Natural killer cell treated with Interleukin-12 subunit alpha and Interleukin-12 subunit beta and Interleukin-15 and Interleukin-18, amount 100 ng/mL, for 72 hours (primary cell): Measurements from ENCODE around the gene MSI2. TPM values are rescaled to one million over a fixed set of nuclear protein-coding genes. Genes with fewer than 3 reads are reported as not detected.

Experiments used
- ATAC-seq, 2 donors: fragments of 150-1000 bp; cut with Tn5 transposase in 1 of 2; sonication (Bioruptor Pico), chemical (Tn5 transposase) in 1 of 2; 2 replicates each; pipeline ENCODE4 v1.10.0; 2021
- DNase-seq: peaks from one replicate; pipeline ENCODE4 v3.0.0; 2022; ENCODE audit warnings: low spot score
- H3K27ac Mint-ChIP-seq, 2 donors: 1 replicate in 1 of 2; 2 replicates in 1 of 2; pipeline ENCODE4 v1.8.0; 2022; ENCODE audit warnings: mixed read lengths in 2 of 2, mild to moderate bottlenecking in 1 of 2, moderate library complexity in 1 of 2
- H3K27me3 Mint-ChIP-seq, 2 donors: 1 replicate in 1 of 2; 2 replicates in 1 of 2; pipeline ENCODE4 v1.8.0; 2022; ENCODE audit warnings: mixed read lengths in 2 of 2
- H3K36me3 Mint-ChIP-seq: one replicate; pipeline ENCODE4 v1.8.0; 2022; ENCODE audit warnings: mixed read lengths
- H3K4me1 Mint-ChIP-seq, 2 donors: 1 replicate in 1 of 2; 2 replicates in 1 of 2; pipeline ENCODE4 v1.8.0; 2022; ENCODE audit warnings: low read depth in 2 of 2, mixed read lengths in 2 of 2, mild to moderate bottlenecking in 1 of 2
- H3K4me3 Mint-ChIP-seq: one replicate; pipeline ENCODE4 v1.8.0; 2022; ENCODE audit warnings: mixed read lengths
- H3K9me3 Mint-ChIP-seq: 2 replicates; pipeline ENCODE4 v1.8.0; 2022; ENCODE audit warnings: mixed read lengths
- total RNA-seq, 2 donors: library from RNA; stranded (reverse); gene quantifications; one replicate each; pipeline ENCODE4 v1.2.3, GENCODE V29; 2022

The MSI2 gene
- total RNA-seq, 2 donors from 2014 or later: 51.3 to 126 TPM

DNA sequence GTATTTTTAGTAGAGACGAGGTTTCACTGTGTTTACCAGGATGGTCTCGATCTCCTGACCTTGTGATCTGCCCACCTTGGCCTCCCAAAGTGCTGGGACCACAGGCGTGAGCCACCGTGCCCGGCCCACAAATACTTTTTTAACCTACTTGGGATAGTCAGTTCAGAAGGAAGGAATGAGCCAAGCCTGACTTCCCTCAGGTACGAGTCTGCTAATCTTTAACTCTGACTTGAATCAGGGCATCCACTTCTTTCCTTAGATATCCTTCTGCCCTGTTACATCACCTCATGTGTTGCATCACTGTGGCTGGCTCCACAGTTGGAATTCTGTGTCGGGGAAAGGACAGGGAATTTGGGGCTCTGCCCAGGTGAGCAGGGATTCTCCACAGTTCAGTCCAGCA is 120.8 kb downstream of the MSI2 start:
- no peak overlapping the region for H3K27ac Mint-ChIP-seq
- H3K27me3 Mint-ChIP-seq: peaks cover 0 to 2% of the 10 kb centered on the region in 2 donors
- no peaks in the 10 kb centered on the region for H3K36me3 Mint-ChIP-seq
- no peak for DNase-seq
- no peaks in the 10 kb centered on the region for H3K9me3 Mint-ChIP-seq
- no peak overlapping the region for H3K4me3 Mint-ChIP-seq
- ATAC-seq: no peak
- H3K4me1 Mint-ChIP-seq: peaks cover 12 to 26% of the 10 kb centered on the region in 2 donors

DNA sequence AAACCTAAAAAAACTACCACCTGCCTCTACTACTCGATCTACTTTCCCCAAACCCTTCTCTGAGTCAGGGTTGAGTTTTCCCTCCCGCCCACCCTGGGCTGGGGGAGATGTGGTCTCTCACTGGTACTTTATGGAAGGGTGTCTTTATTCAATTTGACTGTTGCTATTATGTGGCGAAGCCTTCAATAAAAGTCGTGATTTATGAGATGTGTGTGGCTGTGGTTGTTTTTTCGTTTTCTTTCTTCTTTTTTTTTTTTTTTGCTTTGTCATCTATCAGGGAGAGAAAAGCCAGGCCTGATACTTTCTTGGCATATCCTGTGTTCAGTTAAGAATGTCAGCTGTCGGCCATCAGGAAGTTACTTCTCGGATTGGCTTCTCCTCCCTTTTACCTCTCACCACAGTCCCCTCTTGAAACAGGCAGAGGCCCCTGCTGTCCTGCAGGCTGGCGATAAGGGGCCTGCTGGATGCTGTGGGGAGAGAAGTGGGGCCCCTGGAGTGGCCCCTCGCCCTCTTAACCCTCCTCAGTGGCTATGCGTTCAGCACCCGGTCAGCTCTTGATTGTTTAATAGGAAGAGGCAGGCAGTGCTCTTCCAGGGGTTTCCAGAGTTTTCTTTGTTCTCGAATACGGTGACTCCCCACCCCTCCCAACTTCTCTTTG is 123.0 kb downstream of the MSI2 start:
- DNase-seq: no peak
- ATAC-seq: no peak
- Mint-ChIP-seq H3K36me3 (no peaks in the 10 kb centered on the region), H3K9me3 (no peaks in the 10 kb centered on the region), H3K27me3 (peaks cover 0 to 2% of the 10 kb centered on the region in 2 donors), H3K27ac (no peak overlapping the region), H3K4me1 (peaks cover 16 to 32% of the 10 kb centered on the region in 2 donors), H3K4me3 (no peak overlapping the region)

DNA sequence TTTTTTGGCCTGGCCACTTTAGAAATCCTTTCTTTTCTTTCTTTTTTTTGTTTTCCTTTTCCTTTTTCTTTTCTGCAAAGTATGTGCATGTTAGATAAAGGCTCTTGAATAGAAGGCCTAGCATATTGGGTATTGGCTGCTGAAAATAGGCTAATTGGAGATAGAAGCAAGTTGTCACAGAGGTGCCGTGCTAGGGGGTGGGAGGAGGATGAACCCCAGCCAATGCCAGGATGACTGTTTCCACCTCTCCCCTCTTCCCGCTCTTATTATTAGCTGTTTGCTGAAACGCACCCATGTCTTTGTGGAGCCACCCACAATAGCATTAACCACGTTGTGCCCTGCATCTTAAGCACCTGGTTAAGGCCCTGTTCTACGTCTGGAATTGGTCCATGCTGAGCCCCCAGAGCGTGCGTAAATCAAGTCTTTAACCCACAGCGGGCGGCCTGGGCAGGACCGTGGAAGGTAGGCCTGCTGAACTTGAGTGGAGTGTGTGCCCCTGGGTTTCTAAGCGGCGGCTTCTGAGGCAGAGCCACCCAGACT is 123.6 kb downstream of the MSI2 start:
- peaks cover 19 to 30% of the 10 kb centered on the region in 2 donors for H3K4me1 Mint-ChIP-seq
- peaks cover 0 to 2% of the 10 kb centered on the region in 2 donors for H3K27me3 Mint-ChIP-seq
- ATAC-seq (no peak), DNase-seq (no peak)
- no peak overlapping the region for H3K4me3 Mint-ChIP-seq
- no peak overlapping the region for H3K27ac Mint-ChIP-seq
- H3K36me3 Mint-ChIP-seq: peaks cover 5% of the 10 kb centered on the region
- H3K9me3 Mint-ChIP-seq: peaks cover 5% of the 10 kb centered on the region

GRCh38 chr17:57381498-57381897 is 125.2 kb downstream of the MSI2 start:
- Mint-ChIP-seq H3K4me3 (no peak overlapping the region), H3K36me3 (peaks cover 18% of the 10 kb centered on the region), H3K4me1 (peaks cover 21 to 28% of the 10 kb centered on the region in 2 donors), H3K9me3 (peaks cover 6% of the 10 kb centered on the region), H3K27me3 (no peaks in the 10 kb centered on the region), H3K27ac (no peak overlapping the region)
- no peak for ATAC-seq
- no peak for DNase-seq

GRCh38 chr17:57384219-57384618 is 127.9 kb downstream of the MSI2 start:
- Mint-ChIP-seq H3K4me3 (no peak overlapping the region), H3K4me1 (peaks cover 14 to 27% of the 10 kb centered on the region in 2 donors), H3K27ac (no peak overlapping the region), H3K27me3 (no peaks in the 10 kb centered on the region), H3K36me3 (peaks cover 41% of the 10 kb centered on the region), H3K9me3 (peaks cover 11% of the 10 kb centered on the region)
- DNase-seq (no peak), ATAC-seq (no peak)

GRCh38 chr17:57385975-57386374 is 129.7 kb downstream of the MSI2 start:
- H3K4me3 Mint-ChIP-seq: no peak overlapping the region
- no peak overlapping the region for H3K27ac Mint-ChIP-seq
- no peak for DNase-seq
- H3K4me1 Mint-ChIP-seq: peaks cover 11 to 28% of the 10 kb centered on the region in 2 donors
- H3K9me3 Mint-ChIP-seq: peaks cover 11% of the 10 kb centered on the region
- H3K36me3 Mint-ChIP-seq: peaks cover 43% of the 10 kb centered on the region
- H3K27me3 Mint-ChIP-seq: no peaks in the 10 kb centered on the region
- ATAC-seq: no peak

DNA sequence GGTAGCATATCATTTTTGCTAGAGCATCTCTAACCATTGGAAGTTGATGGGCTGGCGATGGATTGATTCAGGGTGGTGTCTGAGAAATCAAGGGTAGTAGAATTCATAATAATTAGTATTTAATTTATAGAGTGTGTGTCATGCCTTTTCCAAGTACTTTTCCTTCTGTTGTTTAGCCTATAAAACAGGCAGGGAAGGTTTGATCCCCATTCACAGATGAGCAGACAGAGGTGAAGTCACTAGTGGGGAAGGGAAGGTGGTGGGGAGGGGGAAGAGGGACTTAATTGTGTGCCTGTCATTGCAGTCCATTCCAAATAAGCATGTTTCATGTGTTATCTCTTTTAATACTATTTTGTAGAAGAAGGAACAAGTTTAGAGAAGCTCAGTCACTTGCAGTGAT is 131.3 kb downstream of the MSI2 start:
- H3K4me1 Mint-ChIP-seq: peaks cover 6 to 20% of the 10 kb centered on the region in 2 donors
- peaks cover 43% of the 10 kb centered on the region for H3K36me3 Mint-ChIP-seq
- DNase-seq (no peak), ATAC-seq (no peak)
- peaks cover 11% of the 10 kb centered on the region for H3K9me3 Mint-ChIP-seq
- no peak overlapping the region for H3K27ac Mint-ChIP-seq
- H3K4me3 Mint-ChIP-seq: no peak overlapping the region
- no peaks in the 10 kb centered on the region for H3K27me3 Mint-ChIP-seq

- no peaks in the 10 kb centered on the region for H3K27me3 Mint-ChIP-seq
- ATAC-seq: no peak
- H3K4me3 Mint-ChIP-seq: no peak overlapping the region
- peaks cover 11% of the 10 kb centered on the region for H3K9me3 Mint-ChIP-seq
- peaks cover 47% of the 10 kb centered on the region for H3K36me3 Mint-ChIP-seq
- H3K27ac Mint-ChIP-seq: no peak overlapping the region
- DNase-seq: no peak
- H3K4me1 Mint-ChIP-seq: peaks cover 3 to 20% of the 10 kb centered on the region in 2 donors
Measured at GRCh38 chr17:57388131-57388725, 131.9 kb downstream of the MSI2 start.

DNA sequence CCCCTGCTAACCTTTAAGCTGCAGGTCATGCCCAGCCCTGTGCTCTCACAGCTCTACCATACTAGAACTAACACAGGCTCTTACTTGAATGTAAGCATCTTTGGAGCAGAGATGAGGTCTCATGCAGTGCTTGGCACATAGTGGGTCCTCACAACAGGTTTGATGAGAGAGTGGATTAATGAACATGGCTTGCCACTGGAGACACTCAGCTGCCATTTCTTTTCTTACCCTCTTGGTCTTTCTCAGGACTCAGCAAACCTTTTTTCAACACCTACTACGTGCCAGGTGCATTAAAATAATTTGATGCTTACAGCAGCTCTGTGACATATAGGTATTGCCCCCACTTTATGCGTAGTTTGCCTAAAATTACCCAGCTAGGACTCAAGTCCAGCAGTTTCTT is 133.2 kb downstream of the MSI2 start:
- Mint-ChIP-seq H3K4me1 (peaks cover 3 to 20% of the 10 kb centered on the region in 2 donors), H3K27me3 (no peaks in the 10 kb centered on the region), H3K4me3 (no peak overlapping the region), H3K9me3 (peaks cover 11% of the 10 kb centered on the region), H3K36me3 (peaks cover 47% of the 10 kb centered on the region), H3K27ac (no peak overlapping the region)
- no peak for DNase-seq
- no peak for ATAC-seq

GRCh38 chr17:57391076-57391825 is 134.9 kb downstream of the MSI2 start:
- H3K27me3 Mint-ChIP-seq: no peaks in the 10 kb centered on the region
- ATAC-seq (no peak), DNase-seq (no peak)
- H3K9me3 Mint-ChIP-seq: peaks cover 5% of the 10 kb centered on the region
- peaks cover 8 to 18% of the 10 kb centered on the region in 2 donors for H3K4me1 Mint-ChIP-seq
- H3K27ac Mint-ChIP-seq: no peak overlapping the region
- H3K4me3 Mint-ChIP-seq: no peak overlapping the region
- peaks cover 34% of the 10 kb centered on the region for H3K36me3 Mint-ChIP-seq

GRCh38 chr17:57391857-57392471 is 135.6 kb downstream of the MSI2 start:
- Mint-ChIP-seq H3K9me3 (peaks cover 5% of the 10 kb centered on the region), H3K4me3 (no peak overlapping the region)
- ATAC-seq: no peak

DNA sequence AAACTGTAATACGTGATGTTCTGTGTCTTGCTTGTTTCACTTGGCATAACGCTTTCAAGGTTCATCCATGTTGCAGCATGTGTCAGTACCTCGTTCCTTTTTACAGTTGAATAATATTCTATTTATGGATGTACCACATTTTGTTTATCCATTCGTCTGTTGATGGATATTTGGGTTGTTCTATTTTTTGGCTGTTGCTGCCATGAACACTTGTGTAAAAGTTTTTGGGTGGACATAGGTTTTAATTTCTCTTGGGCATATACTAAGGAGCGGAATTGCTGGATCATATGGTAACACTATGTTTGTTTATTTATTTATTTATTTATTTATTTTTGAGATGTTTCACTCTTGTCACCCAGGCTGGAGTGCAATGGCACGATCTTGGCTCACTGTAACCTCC is 137.0 kb downstream of the MSI2 start:
- ATAC-seq: no peak
- Mint-ChIP-seq H3K4me3 (no peak overlapping the region), H3K9me3 (no peaks in the 10 kb centered on the region), H3K27me3 (no peaks in the 10 kb centered on the region), H3K36me3 (peaks cover 20% of the 10 kb centered on the region), H3K4me1 (peaks cover 8 to 18% of the 10 kb centered on the region in 2 donors), H3K27ac (no peak overlapping the region)
- no peak for DNase-seq

More at GRCh38 chr17:57391857-57392471, 135.6 kb downstream of the MSI2 start:
- no peak overlapping the region for H3K27ac Mint-ChIP-seq
- peaks cover 8 to 18% of the 10 kb centered on the region in 2 donors for H3K4me1 Mint-ChIP-seq
- no peak for DNase-seq
- peaks cover 33% of the 10 kb centered on the region for H3K36me3 Mint-ChIP-seq
- H3K27me3 Mint-ChIP-seq: no peaks in the 10 kb centered on the region

DNA sequence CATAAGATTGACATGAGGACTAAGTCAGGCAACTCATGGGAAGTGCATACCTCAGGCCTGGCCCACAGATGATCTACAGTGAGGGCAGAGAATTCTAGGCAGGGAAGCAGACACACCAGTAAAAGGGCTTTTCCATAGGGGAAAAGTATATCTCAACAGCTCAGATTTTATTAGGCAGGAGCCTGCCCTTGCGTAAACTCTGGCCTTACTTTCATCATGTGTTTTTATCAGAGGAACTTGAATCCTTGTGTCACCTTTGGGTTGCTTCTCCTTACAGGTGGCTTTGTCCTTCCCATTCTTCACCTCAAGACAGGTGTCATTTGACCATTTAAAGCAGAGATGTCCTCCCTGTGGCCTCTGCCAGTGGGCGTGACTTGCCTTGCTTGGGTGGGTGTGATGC is 138.1 kb downstream of the MSI2 start:
- H3K27me3 Mint-ChIP-seq: no peaks in the 10 kb centered on the region
- ATAC-seq: no peak
- no peaks in the 10 kb centered on the region for H3K9me3 Mint-ChIP-seq
- peaks cover 10 to 13% of the 10 kb centered on the region in 2 donors for H3K4me1 Mint-ChIP-seq
- H3K4me3 Mint-ChIP-seq: no peak overlapping the region
- DNase-seq: no peak
- no peak overlapping the region for H3K27ac Mint-ChIP-seq
- peaks cover 10% of the 10 kb centered on the region for H3K36me3 Mint-ChIP-seq
